Articular chondrocyte of knee joint (primary cell): ENCODE data around the gene CTNNAL1. TPM values are rescaled to one million over a fixed set of nuclear protein-coding genes. Genes with fewer than 3 reads are reported as not detected.

ENCODE experiments used
- small RNA-seq: library from RNA; depleted of rRNA; stranded (forward); fragments of <200 nt; gene quantifications from one replicate; pipeline ENCODE3, GENCODE V24; 2012
- total RNA-seq: library from RNA; depleted of rRNA; stranded (reverse); fragments of >200 nt; gene quantifications from 2 replicates; pipeline ENCODE4 v1.2.3, GENCODE V29; 2012

CTNNAL1 gene
- total RNA-seq: 232 and 249 TPM in 2 replicates

GRCh38 chr9:109012876-109013678, at the start of gene CTNNAL1:
CTNNAL1 (minus strand) TSS chr9:109013499; CDS start chr9:109013442, 57 bp downstream.

GRCh38 chr9:108934323-108934893, 78.9 kb downstream of the CTNNAL1 start, which contains the start of gene ABITRAM:
ABITRAM (plus strand) TSS chr9:108934400; CDS start chr9:108934487, 87 bp downstream.

GRCh38 chr9:108933718-108934322, 79.5 kb downstream of the CTNNAL1 start, which contains the start of gene ELP1:
ELP1 (minus strand) TSS chr9:108934124; CDS start chr9:108931146, 2,978 bp downstream.

Small RNA genes within 50 kb of the gene (small RNA-seq; reads per million reads assigned to genes)
- 18.8 reads per million, percentile 95 among the genes with 10 or more reads in this experiment for gene MIR32
- not detected for gene RF00019

Other genes starting within 250 kb of the CTNNAL1 start
- gene ACTL7B, start 157.5 kb downstream of the CTNNAL1 start, total RNA-seq: 0.22 TPM in 1 of 2 replicates, not detected in the other
- gene ACTL7A, start 151.2 kb downstream of the CTNNAL1 start, total RNA-seq: not detected in 2 replicates
- gene ELP1, start 79.4 kb downstream of the CTNNAL1 start, total RNA-seq: 25.2 and 29.0 TPM in 2 replicates
- 10.3 and 13.0 TPM in 2 replicates for gene ABITRAM, start 79.1 kb downstream of the CTNNAL1 start, total RNA-seq
- 53.4 and 63.9 TPM in 2 replicates for gene TMEM245, start 106.4 kb upstream of the CTNNAL1 start, total RNA-seq
- 1.6 and 4.4 TPM in 2 replicates for gene FRRS1L, start 153.8 kb upstream of the CTNNAL1 start, total RNA-seq